Measurements from ENCODE around the gene UBTF. TPM values are rescaled to one million over a fixed set of nuclear protein-coding genes. Genes with fewer than 3 reads are reported as not detected.

The UBTF gene
- total and polyA plus RNA-seq, 2 of the 8 experiments (the other 6 are each of a cell fraction or from before 2014, with no cell fraction given): 14.7 to 106 TPM

DNA sequence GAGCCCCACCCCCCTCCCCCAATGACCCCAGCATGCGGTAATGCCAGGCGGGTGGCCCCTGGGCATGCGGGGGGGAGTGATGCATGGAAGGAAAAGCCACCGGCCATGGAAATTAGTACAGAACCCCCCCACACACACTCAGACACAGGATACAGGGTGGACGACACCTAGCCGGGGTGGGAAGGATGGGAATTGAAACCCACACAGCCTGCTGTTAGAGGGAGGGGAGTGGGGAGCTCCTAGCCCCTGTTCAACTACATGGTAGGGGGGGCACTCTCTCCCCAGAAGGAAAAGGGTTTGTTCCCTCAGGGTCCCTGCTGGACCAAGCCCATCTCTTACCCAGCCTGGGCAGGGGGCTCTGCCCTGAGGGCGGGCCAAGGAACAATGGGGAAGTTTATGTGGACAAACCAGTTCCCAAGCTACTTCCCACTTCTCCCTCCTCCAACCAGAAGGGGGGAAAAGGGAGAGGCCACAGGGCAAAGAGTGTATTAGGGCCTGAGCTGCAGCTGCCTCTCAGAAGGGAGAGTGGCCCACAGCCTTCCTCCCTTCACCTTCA, 27.5 kb downstream of the UBTF start:
- no peak overlapping the region for H2BK12ac ChIP-seq (ENCODE audit: low read depth, low read length)
- no peak overlapping the region; the same call in 1 of the 2 replicates for H4K8ac ChIP-seq (ENCODE audit: extremely low read depth, insufficient read depth, low read length)
- H3K9ac ChIP-seq (replicated peaks in 1 of 4; ENCODE audit: extremely low read depth in 1 of 4, low read depth in 3 of 4, low read length in 3 of 4): no peak overlapping the region; a peak in 1 of 7 replicates
- no peaks in the 10 kb centered on the region; the same call in none of the 2 replicates for H3K79me1 ChIP-seq (ENCODE audit: low read depth, low read length)
- ChIA-PET CTCF (ENCODE audit: partially characterized antibody) (interaction anchor here (0.6 to 2.2 kb wide), 8 partner anchors 12 to 171 kb away, joined by 3 to 8 read pairs (median 4); partner anchors contain the start of gene FAM171A2), POLR2A (ENCODE audit: partially characterized antibody) (interaction anchor here (0.7 to 4.4 kb wide), 16 partner anchors 12 to 178 kb away, joined by 3 to 16 read pairs (median 4); partner anchors contain the start of genes GRN and SLC25A39)
- no peak overlapping the region for H2BK15ac ChIP-seq (ENCODE audit: low read length)
- no peak overlapping the region for H3K56ac ChIP-seq (replicated peaks; ENCODE audit: insufficient read length, low read depth, low read length)
- H3K23me2 ChIP-seq (ENCODE audit: low read depth, low read length): no peaks in the 10 kb centered on the region
- H3K4me2 ChIP-seq (ENCODE audit: insufficient read depth in 1 of 2, low read depth in 2 of 2, low read length in 2 of 2): peak overlapping the region; percentile 37 to 46; a peak in 3 of 4 replicates
- H3K23ac ChIP-seq (ENCODE audit: insufficient read length): no peak overlapping the region
- H2BK120ac ChIP-seq (replicated peaks; ENCODE audit: low read depth, low read length): no peak overlapping the region
- 0 out of 2 replicates have a peak overlapping the region, but pooled peaks have one; percentile 3 for H2BK5ac ChIP-seq (ENCODE audit: low read depth, low read length)
- no peaks in the 10 kb centered on the region for H3K9me3 ChIP-seq (ENCODE audit: insufficient read depth in 2 of 2, low read depth in 1 of 2, low read length in 1 of 2)
- peak; percentile 55 for FAIRE-seq
- no peak overlapping the region for H3K4ac ChIP-seq (replicated peaks; ENCODE audit: insufficient read length, low read depth, low read length)
- peaks cover 22 to 44% (median 28%) of the 10 kb centered on the region in 4 experiments for H3K36me3 ChIP-seq (ENCODE audit: control insufficient read depth in 2 of 4, insufficient read depth in 4 of 4, low read length in 3 of 4)
- no peak overlapping the region for H2BK20ac ChIP-seq (ENCODE audit: low read length)
- peak; percentile 44 to 69 for DNase-seq (ENCODE audit: low read depth in 1 of 2, low spot score in 2 of 2)
- no peaks in the 10 kb centered on the region for H3K27me3 ChIP-seq (replicated peaks in 1 of 4; ENCODE audit: control insufficient read depth in 3 of 4, extremely low read depth in 1 of 4, insufficient read depth in 3 of 4, low read length in 3 of 4)
- H2AFZ ChIP-seq (ENCODE audit: low read length): no peak overlapping the region
- no peak overlapping the region for H4K91ac ChIP-seq (replicated peaks; ENCODE audit: insufficient read length, low read length)
- H3K14ac ChIP-seq (ENCODE audit: insufficient read length): no peak overlapping the region
- H3K4me1 ChIP-seq (replicated peaks in 1 of 4; ENCODE audit: control insufficient read depth in 3 of 4, insufficient read depth in 4 of 4, low read length in 3 of 4): peaks cover 0 to 12% (median 9%) of the 10 kb centered on the region in 4 experiments; a peak in 6 of 7 replicates
- H4K20me1 ChIP-seq (replicated peaks in 1 of 2; ENCODE audit: control insufficient read depth in 1 of 2, insufficient read depth in 2 of 2, low read length in 2 of 2): peaks cover 0 to 14% of the 10 kb centered on the region in 2 experiments
- no peak overlapping the region for H2AK5ac ChIP-seq (ENCODE audit: low read depth, low read length)
- H3K27ac ChIP-seq (ENCODE audit: low read depth, low read length): no peak overlapping the region
- no peak overlapping the region; the same call in 1 of the 2 replicates for H3K18ac ChIP-seq (ENCODE audit: extremely low read depth, low read length)
- H4K5ac ChIP-seq (ENCODE audit: insufficient read length, low read depth, low read length): no peak overlapping the region
- peaks cover 0 to 16% of the 10 kb centered on the region in 2 experiments; a peak in 1 of 4 replicates for H3K79me2 ChIP-seq (ENCODE audit: control insufficient read depth in 1 of 2, insufficient read depth in 2 of 2, low read length in 2 of 2)
- 67% methylated on average over 3 of the region's 7 CpGs; no CpG with 5 or more reads in 1 of the 2 experiments for WGBS, 2 experiments (ENCODE audit: extremely low coverage in 1 of 2, insufficient coverage in 1 of 2, insufficient read length in 1 of 2, insufficient replicate concordance in 2 of 2, low coverage in 1 of 2, low lambda C conversion rate in 2 of 2, missing lambda C conversion rate in 1 of 2)
- H3K4me3 ChIP-seq (ENCODE audit: extremely low read depth in 1 of 4, insufficient read depth in 2 of 4, low read depth in 3 of 4, low read length in 4 of 4): peak overlapping the region in 3 of 4 experiments; percentile 23 to 28 (median 28); a peak in 3 of 8 replicates
- TF ChIP-seq TCF12 (IDR thresholded peaks at IDR 0.05; ENCODE audit: low read depth, low read length): no peak
- TF ChIP-seq CTBP2 (IDR thresholded peaks at IDR 0.05; ENCODE audit: borderline replicate concordance, insufficient read depth, insufficient read length, low read length): no peak
- no peak for TF ChIP-seq EP300 (IDR thresholded peaks at IDR 0.05; ENCODE audit: borderline replicate concordance in 1 of 2, low read depth in 2 of 2, low read length in 2 of 2)
- no peak for TF ChIP-seq SAP30 (IDR thresholded peaks at IDR 0.05; ENCODE audit: insufficient read depth, insufficient replicate concordance, low read length)
- peak in 1 of 2 experiments; percentile 68; a peak in 1 of 3 replicates for TF ChIP-seq POLR2A (IDR thresholded peaks at IDR 0.05; ENCODE audit: control extremely low read depth in 1 of 2, low read depth in 2 of 2, low read length in 2 of 2)
- 0 out of 2 replicates have a peak, but pooled peaks have one; percentile 7 for TF ChIP-seq CREB1 (IDR thresholded peaks at IDR 0.05)
- no peak for TF ChIP-seq CBX5 (IDR thresholded peaks at IDR 0.05; ENCODE audit: low read depth, low read length)
- peak; percentile 72 for TF ChIP-seq POLR2AphosphoS5 (IDR thresholded peaks at IDR 0.05; ENCODE audit: low read depth, low read length)
- TF ChIP-seq TAF7 (optimal IDR thresholded peaks at IDR 0.05; ENCODE audit: borderline replicate concordance, low read depth, low read length): peak; percentile 27
- TF ChIP-seq POU5F1 (IDR thresholded peaks at IDR 0.05; ENCODE audit: low read depth, low read length): no peak
- peak; percentile 30; the same call in 1 of the 2 replicates for TF ChIP-seq TBP (IDR thresholded peaks at IDR 0.05; ENCODE audit: low read depth, low read length)
- peak; percentile 51; the same call in 1 of the 2 replicates for TF ChIP-seq SP1 (IDR thresholded peaks at IDR 0.05; ENCODE audit: low read depth, low read length)
- no peak for TF ChIP-seq FOSL1 (IDR thresholded peaks at IDR 0.05; ENCODE audit: insufficient read depth, low read depth, low read length)
